NCI-H510A (cell line): ENCODE results near the gene METRNL.
"Not testable (repeated sequence)": the region's sequence is repeated elsewhere in the genome, so short reads cannot be mapped to it uniquely, and the experiment has no call there.

Experiments
- DNase-seq: peaks from one replicate; lab custom pipeline; 2025; lab: John Stamatoyannopoulos, UW

The METRNL gene

DNA sequence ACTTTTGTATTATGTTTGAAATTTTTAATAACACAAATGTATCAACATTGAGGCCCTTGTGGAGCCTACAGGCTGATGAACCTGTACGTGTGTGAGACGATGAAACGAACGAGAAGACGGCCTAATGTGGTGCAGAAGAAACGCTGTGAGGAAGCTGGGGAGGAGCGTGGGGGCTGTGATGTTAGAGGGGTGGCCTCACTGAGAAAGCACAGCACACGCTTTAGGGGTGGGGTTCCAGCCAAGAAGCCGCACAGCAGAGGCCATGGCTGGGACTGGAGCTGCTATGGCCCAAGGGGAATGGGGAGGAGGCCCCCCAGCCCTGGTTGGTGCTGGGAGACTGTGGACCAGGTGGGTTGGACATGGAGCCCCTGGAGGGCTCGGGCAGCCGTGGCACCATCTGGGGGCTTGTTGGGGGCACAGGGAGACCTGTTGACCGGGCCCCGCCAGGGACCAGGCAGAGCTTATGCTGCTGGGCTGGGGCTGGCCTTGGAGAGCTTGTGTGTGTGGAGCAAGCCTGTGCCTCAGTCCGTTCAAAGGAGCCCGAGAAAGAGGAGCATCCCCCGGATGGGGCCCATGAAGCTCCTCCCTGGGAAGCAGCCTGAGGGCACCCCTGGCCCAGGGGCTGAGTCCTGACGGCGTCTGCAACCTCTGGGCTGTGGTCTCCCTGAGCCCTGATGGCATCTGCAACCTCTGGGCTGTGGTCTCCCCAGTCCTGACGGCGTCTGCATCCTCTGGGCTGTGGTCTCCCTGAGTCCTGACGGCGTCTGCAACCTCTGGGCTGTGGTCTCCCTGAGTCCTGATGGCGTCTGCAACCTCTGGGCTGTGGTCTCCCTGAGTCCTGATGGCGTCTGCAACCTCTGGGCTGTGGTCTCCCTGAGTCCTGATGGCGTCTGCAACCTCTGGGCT is 44.7 kb downstream of the METRNL start:
- no peak for DNase-seq

- no peak for DNase-seq
Measured at GRCh38 chr17:83124871-83125514, 45.6 kb downstream of the METRNL start.

DNA sequence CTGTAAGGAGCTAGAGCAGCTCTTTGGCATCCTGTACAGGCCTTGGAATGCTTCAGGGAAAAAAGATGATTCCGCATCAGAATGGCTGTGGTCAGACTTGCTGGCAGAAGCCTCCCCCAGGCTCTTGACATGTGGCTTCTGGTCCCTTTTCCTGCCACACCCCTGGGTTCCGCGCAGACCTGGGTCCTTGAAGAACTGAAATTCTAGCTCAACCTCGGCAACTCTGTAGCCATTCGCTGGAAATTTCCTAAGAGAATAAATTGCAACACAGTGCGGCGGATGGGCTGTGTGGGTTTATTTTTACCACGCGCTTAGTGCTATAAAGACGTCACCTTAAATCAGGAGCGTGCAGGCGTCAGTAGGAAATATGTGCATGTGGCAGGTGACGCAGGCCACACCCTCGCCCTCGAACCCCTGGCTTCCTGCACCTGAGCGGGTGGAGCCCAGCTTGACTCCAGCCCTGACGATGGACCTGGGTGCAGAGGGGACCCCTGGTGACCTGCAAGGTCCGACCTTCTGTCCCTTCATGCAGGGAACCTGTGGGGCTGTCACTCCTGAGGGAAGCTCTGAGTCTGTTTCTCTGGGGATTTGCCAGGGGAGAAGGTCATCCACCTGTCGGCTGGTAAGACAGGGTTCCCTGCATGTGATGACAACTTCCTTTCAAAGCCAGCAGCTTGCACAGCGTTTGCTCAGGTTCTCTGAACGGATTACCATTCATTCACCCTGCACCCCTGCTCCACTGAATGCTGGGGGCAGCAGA is 46.3 kb downstream of the METRNL start:
- DNase-seq: no peak

DNA sequence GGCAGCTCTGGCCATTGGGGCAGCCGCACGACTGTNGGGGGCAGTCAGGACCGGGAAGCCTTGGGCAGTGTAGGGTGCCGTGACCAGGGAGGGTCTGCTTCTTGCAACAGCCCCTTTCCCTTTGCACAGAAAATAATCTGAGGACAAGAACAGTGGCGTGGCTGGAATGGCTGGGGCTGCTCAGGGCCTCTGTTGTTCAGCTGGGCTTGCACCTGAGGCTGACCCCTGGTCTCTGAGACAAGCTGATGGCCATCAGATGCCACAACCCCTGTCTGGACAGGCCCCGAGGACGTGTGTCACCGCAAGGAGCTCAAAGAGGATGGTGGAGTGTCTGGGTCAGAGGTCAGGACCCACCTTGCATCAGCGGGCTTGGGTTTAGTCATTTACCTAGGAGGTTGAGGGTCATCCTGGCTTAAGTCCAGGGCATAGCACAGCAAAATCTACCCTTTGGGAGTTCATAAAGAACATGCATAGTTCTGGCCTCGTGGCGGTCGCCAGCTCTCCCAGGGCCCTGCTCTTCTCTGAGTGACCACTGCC is 46.9 kb downstream of the METRNL start:
- DNase-seq: no peak

DNA sequence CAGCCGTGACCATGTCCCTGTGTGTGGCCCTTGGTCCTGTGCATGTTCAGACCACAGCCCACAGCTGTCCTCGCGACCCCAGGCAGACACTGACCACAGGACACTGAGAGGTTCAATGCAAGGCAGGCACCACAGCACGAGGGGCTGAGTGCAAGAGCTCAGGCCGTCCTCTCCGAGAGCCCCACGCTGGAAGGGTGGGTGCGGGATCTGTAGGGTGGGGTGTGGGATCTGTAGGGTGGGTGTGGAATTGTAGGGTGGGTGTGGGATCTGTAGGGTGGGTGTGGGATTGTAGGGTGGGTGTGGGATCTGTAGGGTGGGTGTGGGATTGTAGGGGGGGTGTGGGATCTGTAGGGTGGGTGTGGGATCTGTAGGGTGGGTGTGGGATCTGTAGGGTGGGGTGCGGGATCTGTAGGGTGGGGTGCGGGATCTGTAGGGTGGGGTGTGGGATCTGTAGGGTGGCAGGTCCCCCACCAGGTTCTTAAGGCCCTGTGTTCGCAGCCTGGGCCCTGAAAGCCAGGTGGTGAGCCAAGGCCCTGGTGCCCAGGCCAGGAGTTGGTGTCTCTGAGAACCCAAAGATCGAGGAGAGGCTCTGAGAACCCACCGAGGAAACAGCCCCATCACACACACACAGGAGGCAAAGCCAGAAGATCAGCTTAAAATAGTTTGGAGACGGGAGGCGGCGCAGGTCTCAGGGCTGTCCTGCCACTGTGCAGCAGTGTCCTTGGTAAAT is 48.2 kb downstream of the METRNL start:
- no peak for DNase-seq

DNA sequence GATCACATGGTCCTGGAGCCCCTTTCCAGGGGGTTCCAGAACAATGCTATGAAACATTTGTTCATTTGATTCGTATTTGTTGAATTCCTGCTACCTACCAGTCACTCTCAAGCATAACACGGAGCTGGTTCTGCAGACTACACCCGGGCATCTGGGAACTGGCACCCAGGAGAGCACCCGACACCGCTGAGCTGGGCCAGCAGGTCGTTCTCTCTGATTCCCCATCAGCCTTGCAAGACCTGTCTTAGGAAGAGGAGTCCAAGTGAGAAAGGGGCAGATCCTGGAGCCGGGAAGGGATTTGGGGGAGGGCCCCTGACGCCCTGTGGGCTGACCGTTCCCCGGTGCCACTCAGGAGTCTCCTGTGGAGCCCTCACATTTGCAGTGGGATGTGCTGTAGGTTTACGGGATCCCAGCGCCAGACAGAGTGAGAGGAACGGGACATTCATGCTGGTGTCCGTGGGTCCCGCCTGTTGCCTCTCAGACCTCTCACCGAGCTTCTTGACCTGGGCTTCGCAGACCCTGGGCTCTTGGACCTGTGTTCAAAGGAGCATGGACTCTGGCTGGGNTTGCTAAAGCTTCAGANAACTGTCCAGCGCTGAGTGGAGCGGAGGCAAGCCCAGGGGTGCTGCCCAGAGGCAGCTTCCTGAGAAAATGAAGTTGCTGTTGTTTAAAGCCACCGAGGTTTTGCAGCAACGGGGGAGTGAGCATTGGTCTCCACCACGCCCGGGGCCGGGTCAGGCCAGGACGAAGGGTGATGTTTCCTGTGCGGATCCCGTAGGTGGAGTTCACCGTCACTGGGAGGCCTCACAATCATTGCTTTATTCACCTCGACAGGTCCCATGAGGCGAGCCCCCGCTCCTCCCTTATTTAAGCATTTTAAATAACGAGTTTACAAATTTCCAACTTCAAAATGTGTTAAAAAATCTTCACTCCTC is 49.2 kb downstream of the METRNL start:
- DNase-seq: no peak

DNA sequence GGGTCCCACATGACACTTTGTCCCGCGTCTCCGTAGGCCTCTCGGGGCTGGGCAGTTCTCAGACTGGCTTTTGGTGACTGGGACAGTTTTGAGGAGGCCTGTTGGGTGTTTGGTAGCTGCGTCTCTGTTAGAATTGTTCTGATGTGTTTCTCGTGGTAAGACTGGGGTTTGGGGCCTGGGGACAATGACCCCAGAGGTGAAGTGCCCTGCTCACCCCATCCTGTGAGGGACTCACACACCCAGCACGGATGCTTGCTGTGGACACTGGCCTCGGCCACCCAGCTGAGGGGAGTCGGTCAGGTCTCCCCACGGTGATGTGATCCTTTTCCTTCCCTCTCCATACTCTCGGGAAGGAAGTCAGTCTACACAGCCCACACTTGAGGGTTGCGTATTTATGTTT is 50.3 kb downstream of the METRNL start:
- DNase-seq: no peak

GRCh38 chr17:83131401-83132011 is 52.1 kb downstream of the METRNL start:
- DNase-seq: no peak

GRCh38 chr17:83132251-83133081 is 53.1 kb downstream of the METRNL start:
- DNase-seq: no peak

DNA sequence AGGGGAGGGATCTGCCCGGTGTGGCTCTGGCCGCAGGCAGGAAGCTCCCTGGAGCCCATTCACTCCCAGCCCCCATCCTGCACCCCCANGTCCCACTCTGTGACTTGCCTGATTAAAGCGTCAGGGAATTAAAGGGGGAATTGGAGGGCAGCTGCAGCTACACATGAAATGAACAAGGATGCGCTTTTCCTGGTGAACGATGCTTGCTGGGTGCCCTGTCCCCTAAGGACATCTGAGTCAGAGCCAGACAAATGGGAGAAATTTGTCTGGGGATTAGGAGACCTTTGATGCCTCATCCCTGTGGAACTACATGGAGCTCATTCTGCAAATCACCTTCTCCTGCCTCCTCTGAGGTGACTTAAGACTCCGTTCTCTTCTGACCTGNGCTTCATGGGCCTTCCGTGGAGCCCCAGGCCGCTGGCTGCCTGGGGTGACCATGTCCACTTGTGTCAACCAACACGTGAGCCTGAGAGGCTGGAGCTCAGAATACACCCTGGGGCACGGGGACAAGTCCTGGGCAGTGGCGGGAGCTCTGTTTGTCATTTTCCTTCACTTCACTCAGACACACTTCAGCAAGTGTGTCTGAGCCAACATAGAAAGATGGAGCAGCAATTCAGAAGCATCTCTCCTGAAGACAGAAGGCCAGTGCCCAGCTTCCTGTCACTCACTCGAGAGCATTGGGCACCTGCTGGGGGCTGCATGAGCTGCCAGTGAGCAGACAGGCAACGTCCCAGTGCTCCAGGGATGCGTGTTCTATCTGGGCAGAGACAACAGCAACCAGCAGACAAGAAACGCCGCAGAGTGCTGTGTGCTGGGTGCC is 54.1 kb downstream of the METRNL start:
- DNase-seq: no peak

- not testable (repeated sequence) for DNase-seq
Measured at GRCh38 chr17:83134456-83134855, 55.0 kb downstream of the METRNL start.

GRCh38 chr17:83135692-83136091 is 56.3 kb downstream of the METRNL start:
- no peak for DNase-seq

- no peak for DNase-seq
Measured at GRCh38 chr17:83136156-83136555, 56.7 kb downstream of the METRNL start.

- DNase-seq: no peak
Measured at GRCh38 chr17:83136931-83137330, 57.5 kb downstream of the METRNL start.

DNA sequence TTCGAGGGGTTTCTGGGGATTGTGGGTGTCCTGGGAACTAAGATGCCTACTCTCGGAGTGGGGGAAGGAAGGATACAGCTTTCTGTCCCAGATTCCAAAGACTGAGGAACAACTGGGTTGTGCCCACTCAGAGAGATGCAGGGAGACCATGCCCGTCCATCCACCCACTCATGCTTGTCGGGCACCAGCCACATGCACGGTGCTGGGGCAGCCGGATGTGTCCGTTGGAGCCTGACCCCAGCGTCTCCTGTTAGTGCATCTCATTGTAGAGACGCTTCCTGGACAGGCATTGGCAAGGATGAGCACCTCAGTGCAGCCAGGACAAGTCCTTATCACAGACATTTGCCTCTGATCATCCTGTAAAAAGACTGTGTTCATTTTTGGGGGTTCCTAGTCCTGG is 58.1 kb downstream of the METRNL start:
- no peak for DNase-seq

- DNase-seq: no peak
Measured at GRCh38 chr17:83138820-83139219, 59.4 kb downstream of the METRNL start.

- not testable (repeated sequence) for DNase-seq
Measured at GRCh38 chr17:83139541-83140248, 60.3 kb downstream of the METRNL start.

DNA sequence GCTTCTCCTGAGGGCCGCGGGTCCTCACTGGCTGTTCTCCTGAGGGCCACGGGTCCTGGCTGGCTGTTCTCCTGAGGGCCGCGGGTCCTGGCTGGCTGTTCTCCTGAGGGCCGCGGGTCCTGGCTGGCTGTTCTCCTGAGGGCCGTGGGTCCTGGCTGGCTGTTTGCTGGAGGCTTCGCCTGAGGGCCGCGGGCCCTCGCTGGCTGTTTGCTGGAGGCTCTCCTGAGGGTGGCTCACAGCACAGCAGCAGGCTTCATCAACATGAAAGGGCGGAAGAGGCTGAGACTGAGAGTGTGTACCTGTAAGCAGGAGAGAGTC is 60.8 kb downstream of the METRNL start:
- DNase-seq: not testable (repeated sequence)
